PC-3 (cell line): ENCODE measurements around the gene CPN1. TPM values are rescaled to one million over a fixed set of nuclear protein-coding genes. Genes with fewer than 3 reads are reported as not detected.

Source experiments
- ATAC-seq: fragments of 200-7000 bp; cut with Tn5 transposase; 2 replicates; pipeline ENCODE4 v1.9.1; 2020; ENCODE audit warnings: mild to moderate bottlenecking, moderate library complexity
- BruUV-seq: library from RNA; stranded (reverse); fragments of 400-500 nt; replicated peaks from 2 replicates; lab custom pipeline; 2021; lab: Mats Ljungman, UMichigan
- CTCF ChIA-PET: fragments of 300-600 bp; sonication (Branson Sonifier 250); formaldehyde crosslinking; loops from one replicate; lab custom pipeline; 2022; ENCODE audit warnings: antibody characterized with exemption; lab: Charles Lee
- POLR2A ChIA-PET: fragments of 300-600 bp; sonication (Branson Sonifier 250); formaldehyde crosslinking; loops from one replicate; lab custom pipeline; 2022; ENCODE audit warnings: antibody characterized with exemption; ENCODE audit not compliant: unreplicated experiment; lab: Charles Lee
- DNase-seq: peaks from one replicate; pipeline ENCODE4 v3.0.0-alpha.2; 2015
- H2AFZ ChIP-seq: fragments of 300-600 bp; sonication (generic); 2 replicates; pipeline ENCODE4 v1.6.0; 2016; ENCODE audit warnings: antibody characterized with exemption, low read length
- H3F3A ChIP-seq: fragments of 300-600 bp; sonication (generic); one replicate; pipeline ENCODE4 v1.6.0; 2017; ENCODE audit warnings: antibody characterized with exemption, low read length, control low read depth, mild to moderate bottlenecking; ENCODE audit not compliant: unreplicated experiment
- H3K27ac ChIP-seq: fragments of 300-600 bp; sonication (generic); 2 replicates; pipeline ENCODE4 v1.5.1; 2016; ENCODE audit warnings: mild to moderate bottlenecking, low read length
- H3K27me3 ChIP-seq: fragments of 300-600 bp; sonication (generic); 2 replicates; pipeline ENCODE4 v1.6.1; 2016; ENCODE audit warnings: low read length, mixed read lengths
- H3K36me3 ChIP-seq: fragments of 300-600 bp; sonication (generic); 2 replicates; pipeline ENCODE4 v1.6.1; 2016; ENCODE audit warnings: low read depth, mixed run types, low read length, mixed read lengths
- H3K4me1 ChIP-seq: fragments of 300-600 bp; sonication (generic); 2 replicates; pipeline ENCODE4 v1.5.1; 2016; ENCODE audit warnings: low read length; ENCODE audit not compliant: insufficient read depth
- H3K4me2 ChIP-seq: fragments of 300-600 bp; sonication (generic); 2 replicates; pipeline ENCODE4 v1.6.0; 2016; ENCODE audit warnings: low read length
- H3K4me3 ChIP-seq: fragments of 300-600 bp; sonication (generic); 2 replicates; pipeline ENCODE4 v1.5.1; 2016; ENCODE audit warnings: mild to moderate bottlenecking, low read length, mixed read lengths
- H3K79me2 ChIP-seq: fragments of 300-600 bp; sonication (generic); 2 replicates; pipeline ENCODE4 v1.6.1; 2017; ENCODE audit warnings: low read length, mixed read lengths
- H3K9ac ChIP-seq: fragments of 300-600 bp; sonication (generic); 2 replicates; pipeline ENCODE4 v1.6.0; 2016; ENCODE audit warnings: mild to moderate bottlenecking, low read length
- H3K9me2 ChIP-seq: fragments of 300-600 bp; sonication (generic); replicated peaks from 2 replicates; pipeline ENCODE4 v1.6.1; 2016; ENCODE audit warnings: mixed run types, low read length, mixed read lengths
- H3K9me3 ChIP-seq: fragments of 300-600 bp; sonication (generic); 2 replicates; pipeline ENCODE4 v1.6.1; 2016; ENCODE audit warnings: low read length, mixed read lengths
- H4K20me1 ChIP-seq: fragments of 300-600 bp; sonication (generic); 2 replicates; pipeline ENCODE4 v1.6.1; 2016; ENCODE audit warnings: low read length, mixed read lengths
- CTCF ChIP-seq: fragments of 300-600 bp; sonication (generic); conservative IDR thresholded peaks from 2 replicates; pipeline ENCODE4 v1.5.1; 2017; ENCODE audit warnings: antibody characterized with exemption, low read depth, mild to moderate bottlenecking, low read length
- EZH2 ChIP-seq: fragments of 300-600 bp; sonication (generic); IDR thresholded peaks from one replicate; pipeline ENCODE4 v1.6.1; 2017; ENCODE audit warnings: antibody characterized with exemption, mild to moderate bottlenecking, low read length; ENCODE audit not compliant: unreplicated experiment
- EZH2phosphoT487 ChIP-seq: fragments of 300-600 bp; sonication (generic); IDR thresholded peaks from 2 replicates; pipeline ENCODE4 v1.6.1; 2018; ENCODE audit warnings: mild to moderate bottlenecking, antibody characterized with exemption, low read length, borderline replicate concordance
- intact Hi-C: fragments of 100-400 bp; cut with micrococcal nuclease; formaldehyde crosslinking; loops from 2 replicates; pipeline ENCODE4 v1.9.0; 2023
- total RNA-seq: library from RNA; depleted of rRNA; stranded (reverse); fragments of >200 nt; gene quantifications from 2 replicates; pipeline ENCODE4 v1.2.3, GENCODE V29; 2014

CPN1 gene
- total RNA-seq, 1 experiment from 2014 or later: not detected

GRCh38 chr10:100124097-100124496, 42.4 kb upstream of the CPN1 start:
- no peak overlapping the region for H2AFZ ChIP-seq
- DNase-seq (no peak), ATAC-seq (no peak)
- H4K20me1 ChIP-seq: no peaks in the 10 kb centered on the region
- H3K27me3 ChIP-seq: no peaks in the 10 kb centered on the region
- ChIA-PET CTCF (no interaction called here), POLR2A (no interaction called here)
- no peaks in the 10 kb centered on the region for H3K4me1 ChIP-seq
- no peak overlapping the region for H3K4me2 ChIP-seq
- no peaks in the 10 kb centered on the region for H3K79me2 ChIP-seq
- H3K36me3 ChIP-seq: no peaks in the 10 kb centered on the region
- H3K27ac ChIP-seq: no peak overlapping the region
- BruUV-seq: no TSS peak
- no peaks in the 10 kb centered on the region for H3F3A ChIP-seq
- TF ChIP-seq EZH2phosphoT487 (no peak), CTCF (no peak), EZH2 (no peak)
- no peaks in the 10 kb centered on the region for H3K9me2 ChIP-seq
- H3K9ac ChIP-seq: no peak overlapping the region
- intact Hi-C loops: no loop called here
- no peak overlapping the region for H3K4me3 ChIP-seq
- no peaks in the 10 kb centered on the region for H3K9me3 ChIP-seq

GRCh38 chr10:100122780-100123179, 41.1 kb upstream of the CPN1 start:
- Histone ChIP-seq H3K9ac (no peak overlapping the region), H3K36me3 (no peaks in the 10 kb centered on the region), H3K4me3 (no peak overlapping the region), H3K9me2 (no peaks in the 10 kb centered on the region), H3K27me3 (no peaks in the 10 kb centered on the region), H3K79me2 (no peaks in the 10 kb centered on the region), H3K4me2 (no peak overlapping the region), H2AFZ (no peak overlapping the region), H3K4me1 (no peaks in the 10 kb centered on the region), H3F3A (no peaks in the 10 kb centered on the region), H3K9me3 (no peaks in the 10 kb centered on the region), H4K20me1 (no peaks in the 10 kb centered on the region), H3K27ac (no peak overlapping the region)
- intact Hi-C loops: no loop called here
- no peak for TF ChIP-seq EZH2
- no peak for TF ChIP-seq CTCF
- no peak for TF ChIP-seq EZH2phosphoT487
- BruUV-seq: no TSS peak
- ChIA-PET CTCF (no interaction called here), POLR2A (no interaction called here)
- ATAC-seq: no peak
- no peak for DNase-seq

GRCh38 chr10:100120550-100120949, 38.9 kb upstream of the CPN1 start:
- TF ChIP-seq EZH2phosphoT487 (no peak), CTCF (no peak), EZH2 (no peak)

More at GRCh38 chr10:100120550-100120949, 38.9 kb upstream of the CPN1 start:
- no peak overlapping the region for H3K4me2 ChIP-seq
- no peak overlapping the region for H3K4me3 ChIP-seq
- no peaks in the 10 kb centered on the region for H3K9me2 ChIP-seq
- H3K79me2 ChIP-seq: no peaks in the 10 kb centered on the region
- H3K4me1 ChIP-seq: no peaks in the 10 kb centered on the region
- no peaks in the 10 kb centered on the region for H3K36me3 ChIP-seq
- H3F3A ChIP-seq: no peaks in the 10 kb centered on the region
- no peak overlapping the region for H2AFZ ChIP-seq
- no peak overlapping the region for H3K9ac ChIP-seq
- DNase-seq: no peak
- H4K20me1 ChIP-seq: no peaks in the 10 kb centered on the region
- ChIA-PET POLR2A (no interaction called here), CTCF (no interaction called here)
- ATAC-seq: no peak
- intact Hi-C loops: no loop called here
- BruUV-seq: no TSS peak
- no peaks in the 10 kb centered on the region for H3K9me3 ChIP-seq
- H3K27ac ChIP-seq: no peak overlapping the region
- no peaks in the 10 kb centered on the region for H3K27me3 ChIP-seq
